NCI-H345 (cell line): ENCODE measurements around the gene C2orf72.
"Not testable (repeated sequence)": the region's sequence is repeated elsewhere in the genome, so short reads cannot be mapped to it uniquely, and the experiment has no call there.

Source experiments
- DNase-seq: peaks from one replicate; lab custom pipeline; 2025; lab: John Stamatoyannopoulos, UW

Gene C2orf72

GRCh38 chr2:231015478-231015877 lies 21.8 kb upstream of the C2orf72 start:
- DNase-seq = no peak

GRCh38 chr2:231015926-231016325 lies 21.4 kb upstream of the C2orf72 start:
- DNase-seq = no peak

- no peak for DNase-seq
These were observed 20.6 kb upstream of the C2orf72 start for GRCh38 chr2:231016566-231017230.

- DNase-seq = peak; percentile 33
These were observed 20.1 kb upstream of the C2orf72 start for GRCh38 chr2:231017231-231017598.

GRCh38 chr2:231018184-231018583 lies 19.1 kb upstream of the C2orf72 start:
- DNase-seq = no peak

GRCh38 chr2:231025059-231025458 lies 12.3 kb upstream of the C2orf72 start:
- DNase-seq = not testable (repeated sequence)

GRCh38 chr2:231028889-231029288 lies 8.4 kb upstream of the C2orf72 start:
- DNase-seq = no peak

GRCh38 chr2:231029563-231029962 lies 7.8 kb upstream of the C2orf72 start:
- DNase-seq = no peak

GRCh38 chr2:231030725-231031124 lies 6.6 kb upstream of the C2orf72 start:
- no peak for DNase-seq

- no peak for DNase-seq
These were observed 4.7 kb upstream of the C2orf72 start for GRCh38 chr2:231032575-231033140.

- DNase-seq = no peak
These were observed 3.9 kb upstream of the C2orf72 start for GRCh38 chr2:231033147-231034132.

GRCh38 chr2:231034291-231034882 lies 2.9 kb upstream of the C2orf72 start:
- DNase-seq = no peak

GRCh38 chr2:231036131-231036530 lies 1.2 kb upstream of the C2orf72 start:
- DNase-seq = no peak

- DNase-seq = no peak
These were observed 681 bp upstream of the C2orf72 start for GRCh38 chr2:231036578-231037106.

GRCh38 chr2:231037731-231038482 lies 584 bp downstream of the C2orf72 start:
- peak; percentile 31 for DNase-seq

GRCh38 chr2:231038483-231039293 lies 1.4 kb downstream of the C2orf72 start:
- DNase-seq = no peak

GRCh38 chr2:231039294-231039664 lies 2.0 kb downstream of the C2orf72 start:
- no peak for DNase-seq

- no peak for DNase-seq
These were observed 2.6 kb downstream of the C2orf72 start for GRCh38 chr2:231039821-231040364.

GRCh38 chr2:231041061-231041689 lies 3.9 kb downstream of the C2orf72 start:
- no peak for DNase-seq

- no peak for DNase-seq
These were observed 6.5 kb downstream of the C2orf72 start for GRCh38 chr2:231043796-231044195.
